Fibroblast of lung (primary cell): ENCODE data around the gene SLC5A10.

Experiments used
- CTCF ChIP-seq, 2 donors: IDR thresholded peaks in 1 of 2; conservative IDR thresholded peaks in 1 of 2; 1 replicate in 1 of 2; 2 replicates in 1 of 2; pipeline ENCODE4 v1.5.1; 2011 to 2012; ENCODE audit warnings: low read length in 2 of 2, control low read depth in 1 of 2, inconsistent platforms in 1 of 2, low read depth in 1 of 2, mild to moderate bottlenecking in 1 of 2
- EZH2 ChIP-seq: IDR thresholded peaks from 2 replicates; pipeline ENCODE4 v1.5.1; 2012; ENCODE audit warnings: low read length, control low read depth, mild to moderate bottlenecking; ENCODE audit errors: missing control alignments

DNA sequence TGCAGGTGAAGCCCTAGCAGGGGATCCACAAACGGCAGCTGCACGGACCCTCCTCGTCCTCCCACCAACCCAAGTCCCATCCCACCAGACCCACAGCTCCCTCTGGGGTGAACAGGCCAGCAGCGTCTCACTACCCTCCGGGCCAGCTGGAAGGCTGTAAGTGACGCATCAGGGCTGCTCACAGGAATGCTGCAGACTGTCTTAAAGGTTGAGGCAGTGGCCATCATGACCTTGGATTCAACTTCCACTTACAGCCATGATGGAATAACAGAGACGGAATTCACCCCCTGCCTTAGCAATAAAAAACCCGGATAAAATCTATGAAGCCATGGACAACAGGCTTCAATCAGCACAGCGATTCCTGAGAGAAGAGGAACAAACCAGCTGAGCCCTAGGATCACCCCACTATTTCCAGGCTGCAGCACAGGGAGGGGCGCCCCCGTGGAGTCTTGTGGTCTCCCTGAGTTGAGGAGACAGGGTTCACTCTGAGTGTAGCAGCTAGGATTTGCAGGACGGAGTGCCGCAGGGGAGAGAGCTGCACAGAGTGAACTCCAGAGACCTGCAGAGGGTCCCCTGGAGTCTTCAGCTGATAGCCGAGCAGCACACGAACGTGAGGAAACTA is 42.1 kb downstream of the SLC5A10 start:
- TF ChIP-seq CTCF (conservative IDR thresholded peaks at IDR 0.05 in 1 of 2, IDR thresholded peaks at IDR 0.05 in 1 of 2; ENCODE audit: low read depth in 1 of 2, low read length in 2 of 2), result peak in 1 of 2 donors; percentile 3
- TF ChIP-seq EZH2, result no peak
